OCI-M1 (cell line): ENCODE results near the gene CELA3A.
"Not testable (repeated sequence)": the region's sequence is repeated elsewhere in the genome, so short reads cannot be mapped to it uniquely, and the experiment has no call there.

ENCODE experiments used
- DNase-seq: peaks from one replicate; lab custom pipeline; 2025; lab: John Stamatoyannopoulos, UW

CELA3A gene

GRCh38 chr1:22018583-22019559 lies 17.4 kb downstream of the CELA3A start:
- DNase-seq: peak; percentile 92

GRCh38 chr1:22021061-22021460 lies 19.6 kb downstream of the CELA3A start:
- no peak for DNase-seq

- DNase-seq: peak; percentile 90
Observed at GRCh38 chr1:22024485-22025367, 23.3 kb downstream of the CELA3A start.

GRCh38 chr1:22025368-22026155 lies 24.1 kb downstream of the CELA3A start:
- DNase-seq: peak; percentile 96

GRCh38 chr1:22026924-22027289 lies 25.4 kb downstream of the CELA3A start:
- no peak for DNase-seq

GRCh38 chr1:22030057-22030456 lies 28.6 kb downstream of the CELA3A start:
- no peak for DNase-seq

GRCh38 chr1:22030473-22030872 lies 29.0 kb downstream of the CELA3A start:
- DNase-seq: no peak

- no peak for DNase-seq
Observed at GRCh38 chr1:22031214-22031962, 29.9 kb downstream of the CELA3A start.

- DNase-seq: not testable (repeated sequence)
Observed at GRCh38 chr1:22034834-22035233, 33.4 kb downstream of the CELA3A start.

GRCh38 chr1:22037520-22037919 lies 36.1 kb downstream of the CELA3A start:
- DNase-seq: no peak

- DNase-seq: no peak
Observed at GRCh38 chr1:22038036-22038435, 36.6 kb downstream of the CELA3A start.

GRCh38 chr1:22039594-22040285 lies 38.3 kb downstream of the CELA3A start:
- DNase-seq: peak; percentile 97

GRCh38 chr1:22040286-22040623 lies 38.8 kb downstream of the CELA3A start:
- no peak for DNase-seq

- no peak for DNase-seq
Observed at GRCh38 chr1:22041505-22041904, 40.0 kb downstream of the CELA3A start.

GRCh38 chr1:22043198-22043769 lies 41.8 kb downstream of the CELA3A start:
- DNase-seq: peak; percentile 52

- DNase-seq: no peak
Observed at GRCh38 chr1:22044690-22045420, 43.4 kb downstream of the CELA3A start.

- no peak for DNase-seq
Observed at GRCh38 chr1:22045604-22046228, 44.3 kb downstream of the CELA3A start.

- peak; percentile 91 for DNase-seq
Observed at GRCh38 chr1:22048351-22049192, 47.1 kb downstream of the CELA3A start.
